Measurements from ENCODE around the gene PRDM5.

DNA sequence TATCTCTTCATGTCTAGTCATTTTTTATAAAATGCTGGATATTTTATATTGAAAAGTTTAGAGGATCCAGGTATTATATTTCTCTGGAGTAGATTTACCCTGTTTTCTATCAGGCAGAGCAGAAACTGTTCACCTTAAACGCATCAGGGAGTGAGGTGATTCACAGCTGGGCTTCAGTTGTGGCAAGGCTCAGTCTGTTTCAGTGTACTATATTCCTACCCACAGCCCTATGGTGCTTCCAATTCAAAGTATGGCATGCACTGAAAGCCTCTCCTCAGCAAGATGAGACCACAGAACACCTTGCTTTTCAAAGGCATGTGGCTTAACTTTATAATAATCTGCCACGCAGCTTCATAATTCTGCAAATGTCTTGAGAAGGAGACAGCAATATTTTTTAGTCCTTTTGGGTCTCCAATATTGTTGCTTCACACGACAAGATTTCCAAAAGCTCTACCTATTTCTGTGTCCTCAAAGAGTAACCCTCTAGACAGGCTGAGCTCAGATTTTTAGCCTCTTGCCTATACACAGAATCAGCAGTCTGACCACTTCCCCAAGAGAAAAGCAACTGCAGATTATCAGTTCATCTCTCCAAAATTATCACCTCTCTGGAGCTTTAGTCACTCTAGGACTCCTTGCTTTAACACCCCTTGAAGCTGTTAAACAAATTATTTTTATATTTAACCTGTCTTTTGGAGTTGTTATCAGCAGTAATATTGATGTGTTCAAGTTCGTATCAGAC is 24.4 kb downstream of the PRDM5 start:
- TF ChIP-seq, protein P1, sequence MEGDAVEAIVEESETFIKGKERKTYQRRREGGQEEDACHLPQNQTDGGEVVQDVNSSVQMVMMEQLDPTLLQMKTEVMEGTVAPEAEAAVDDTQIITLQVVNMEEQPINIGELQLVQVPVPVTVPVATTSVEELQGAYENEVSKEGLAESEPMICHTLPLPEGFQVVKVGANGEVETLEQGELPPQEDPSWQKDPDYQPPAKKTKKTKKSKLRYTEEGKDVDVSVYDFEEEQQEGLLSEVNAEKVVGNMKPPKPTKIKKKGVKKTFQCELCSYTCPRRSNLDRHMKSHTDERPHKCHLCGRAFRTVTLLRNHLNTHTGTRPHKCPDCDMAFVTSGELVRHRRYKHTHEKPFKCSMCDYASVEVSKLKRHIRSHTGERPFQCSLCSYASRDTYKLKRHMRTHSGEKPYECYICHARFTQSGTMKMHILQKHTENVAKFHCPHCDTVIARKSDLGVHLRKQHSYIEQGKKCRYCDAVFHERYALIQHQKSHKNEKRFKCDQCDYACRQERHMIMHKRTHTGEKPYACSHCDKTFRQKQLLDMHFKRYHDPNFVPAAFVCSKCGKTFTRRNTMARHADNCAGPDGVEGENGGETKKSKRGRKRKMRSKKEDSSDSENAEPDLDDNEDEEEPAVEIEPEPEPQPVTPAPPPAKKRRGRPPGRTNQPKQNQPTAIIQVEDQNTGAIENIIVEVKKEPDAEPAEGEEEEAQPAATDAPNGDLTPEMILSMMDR (IDR thresholded peaks at IDR 0.05; ENCODE audit: extremely low read depth in 1 of 2, insufficient read depth in 1 of 2, low read depth in 1 of 2, low read length in 2 of 2), result no peak
- TF ChIP-seq POLR2A (IDR thresholded peaks at IDR 0.05; ENCODE audit: low read depth, low read length), result no peak
- no peak for TF ChIP-seq FOS (IDR thresholded peaks at IDR 0.05; ENCODE audit: borderline replicate concordance, insufficient read depth, low read length)
- no peak for TF ChIP-seq POLR2AphosphoS5 (IDR thresholded peaks at IDR 0.05; ENCODE audit: insufficient read depth, low read depth, low read length)

Data from endothelial cell of umbilical vein (primary cell).